GM18505 (cell line): ENCODE data around the gene RNF26.

Experiments used
- ATAC-seq: cut with Tn5 transposase; IDR thresholded peaks from one replicate; pipeline ENCODE4 v1.9.1; 2021; ENCODE audit not compliant: unreplicated experiment
- POLR2A ChIP-seq: IDR thresholded peaks from 4 replicates; pipeline ENCODE4 v1.6.1; 2011; ENCODE audit warnings: borderline replicate concordance; ENCODE audit not compliant: insufficient read depth, insufficient read length; ENCODE audit errors: extremely low read depth

RNF26 gene

DNA sequence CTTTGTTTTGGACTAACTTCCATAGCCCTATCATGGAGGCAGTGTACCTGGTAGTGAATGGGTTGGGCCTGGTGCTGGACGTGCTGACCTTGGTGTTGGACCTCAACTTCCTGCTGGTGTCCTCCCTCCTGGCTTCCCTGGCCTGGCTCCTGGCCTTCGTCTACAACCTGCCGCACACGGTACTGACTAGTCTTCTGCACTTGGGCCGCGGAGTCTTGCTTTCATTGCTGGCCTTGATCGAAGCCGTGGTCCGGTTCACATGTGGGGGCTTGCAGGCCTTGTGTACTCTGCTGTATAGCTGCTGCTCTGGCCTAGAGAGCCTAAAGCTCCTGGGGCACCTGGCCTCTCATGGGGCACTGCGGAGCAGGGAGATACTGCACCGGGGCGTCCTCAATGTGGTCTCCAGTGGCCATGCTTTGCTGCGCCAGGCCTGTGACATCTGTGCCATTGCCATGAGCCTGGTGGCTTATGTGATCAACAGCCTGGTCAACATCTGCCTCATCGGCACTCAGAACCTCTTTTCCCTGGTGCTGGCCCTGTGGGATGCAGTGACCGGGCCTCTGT is 846 bp downstream of the RNF26 start:
- TF ChIP-seq POLR2A: no peak
- ATAC-seq: no peak

DNA sequence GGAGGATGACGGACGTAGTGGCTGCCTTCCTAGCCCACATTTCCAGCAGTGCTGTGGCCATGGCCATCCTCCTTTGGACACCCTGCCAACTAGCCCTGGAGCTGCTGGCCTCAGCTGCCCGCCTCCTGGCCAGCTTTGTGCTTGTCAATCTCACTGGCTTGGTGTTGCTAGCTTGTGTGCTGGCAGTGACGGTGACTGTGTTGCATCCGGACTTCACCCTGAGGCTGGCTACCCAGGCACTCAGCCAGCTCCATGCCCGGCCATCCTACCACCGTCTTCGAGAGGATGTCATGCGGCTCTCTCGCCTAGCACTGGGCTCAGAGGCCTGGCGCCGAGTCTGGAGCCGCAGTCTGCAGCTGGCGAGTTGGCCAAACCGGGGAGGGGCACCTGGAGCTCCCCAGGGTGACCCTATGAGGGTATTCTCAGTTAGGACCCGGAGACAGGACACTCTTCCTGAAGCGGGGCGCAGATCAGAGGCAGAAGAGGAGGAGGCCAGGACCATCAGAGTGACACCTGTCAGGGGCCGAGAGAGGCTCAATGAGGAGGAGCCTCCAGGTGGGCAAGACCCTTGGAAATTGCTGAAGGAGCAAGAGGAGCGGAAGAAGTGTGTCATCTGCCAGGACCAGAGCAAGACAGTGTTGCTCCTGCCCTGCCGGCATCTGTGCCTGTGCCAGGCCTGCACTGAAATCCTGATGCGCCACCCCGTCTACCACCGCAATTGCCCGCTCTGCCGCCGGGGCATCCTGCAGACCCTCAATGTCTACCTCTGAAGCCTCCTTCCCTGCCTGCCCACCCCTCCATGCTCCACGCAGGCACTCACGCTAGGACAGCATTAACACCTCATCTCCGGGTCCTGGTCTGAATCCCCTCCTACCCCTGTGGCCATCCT is 1.6 kb downstream of the RNF26 start:
- TF ChIP-seq POLR2A: no peak
- ATAC-seq: no peak

DNA sequence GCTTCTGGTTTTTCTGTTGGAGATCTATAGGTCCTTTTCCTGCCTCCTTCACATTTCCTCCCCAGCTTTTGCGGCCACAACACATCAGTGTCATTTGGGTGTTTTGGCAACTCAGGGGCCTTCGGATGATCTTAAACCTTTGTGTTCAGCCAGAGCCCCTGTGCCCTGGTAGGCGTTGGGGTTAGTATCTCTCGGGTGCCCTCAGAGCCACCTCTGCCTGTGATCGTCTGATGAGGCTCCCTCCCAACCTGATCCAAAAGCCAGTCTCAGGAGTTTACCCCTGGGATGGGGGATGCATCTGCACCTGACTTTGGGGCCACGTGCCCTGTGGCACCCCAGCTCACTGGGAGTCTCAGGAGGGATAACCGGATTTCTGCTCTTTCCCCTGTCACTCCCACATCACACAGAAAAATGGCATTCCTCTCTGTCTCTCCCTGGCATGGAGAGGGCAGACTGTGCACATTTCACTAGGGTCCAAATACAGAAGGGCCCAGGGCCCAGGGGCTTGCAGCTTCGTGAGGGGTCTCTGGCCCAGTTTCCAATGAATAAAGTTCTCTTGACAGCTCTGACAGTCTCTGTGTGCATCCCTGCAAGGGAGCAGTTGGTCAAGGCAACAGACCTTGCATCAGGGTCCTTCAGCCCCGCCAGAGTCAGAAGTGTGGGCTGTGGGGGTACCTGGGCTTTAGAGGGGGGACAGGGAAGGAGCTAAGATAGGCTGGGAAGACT is 2.6 kb downstream of the RNF26 start:
- TF ChIP-seq POLR2A: no peak
- no peak for ATAC-seq

DNA sequence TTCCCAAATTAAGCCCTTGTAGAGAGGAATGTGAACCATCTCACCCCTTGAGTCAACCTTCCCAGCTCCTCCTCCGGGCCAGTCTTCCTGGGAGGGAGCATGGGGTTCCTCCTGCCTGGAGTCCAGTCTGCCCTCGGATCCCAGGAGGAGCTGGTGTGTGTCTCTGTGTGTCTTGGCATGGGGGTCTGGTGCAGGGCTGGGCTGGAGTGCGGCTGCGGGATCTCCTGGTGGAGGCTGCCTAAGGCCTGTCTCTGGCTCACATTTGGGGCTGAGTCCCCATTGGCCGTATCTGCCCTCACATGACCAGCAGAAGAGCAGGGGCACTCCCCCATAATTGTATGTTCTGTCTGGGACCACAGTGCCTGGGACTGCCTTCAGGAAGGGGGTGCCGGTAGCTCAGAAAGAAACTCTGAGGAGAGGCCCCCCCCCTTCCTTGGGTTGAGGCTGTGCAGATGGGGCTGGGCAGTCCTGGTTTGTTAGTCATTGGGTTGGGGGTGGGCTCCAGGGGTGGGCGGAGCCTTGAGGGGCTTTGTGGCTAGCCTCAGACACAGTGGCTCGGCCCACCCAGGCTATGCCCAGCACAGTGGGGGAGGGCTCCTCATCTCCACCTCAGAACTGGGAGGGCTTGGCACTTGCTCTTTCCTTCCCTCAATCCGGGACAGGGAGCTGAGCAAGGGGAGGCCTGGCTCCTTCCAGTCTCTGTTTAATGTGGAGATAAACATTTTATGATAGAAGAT is 3.4 kb downstream of the RNF26 start:
- no peak for TF ChIP-seq POLR2A
- no peak for ATAC-seq

DNA sequence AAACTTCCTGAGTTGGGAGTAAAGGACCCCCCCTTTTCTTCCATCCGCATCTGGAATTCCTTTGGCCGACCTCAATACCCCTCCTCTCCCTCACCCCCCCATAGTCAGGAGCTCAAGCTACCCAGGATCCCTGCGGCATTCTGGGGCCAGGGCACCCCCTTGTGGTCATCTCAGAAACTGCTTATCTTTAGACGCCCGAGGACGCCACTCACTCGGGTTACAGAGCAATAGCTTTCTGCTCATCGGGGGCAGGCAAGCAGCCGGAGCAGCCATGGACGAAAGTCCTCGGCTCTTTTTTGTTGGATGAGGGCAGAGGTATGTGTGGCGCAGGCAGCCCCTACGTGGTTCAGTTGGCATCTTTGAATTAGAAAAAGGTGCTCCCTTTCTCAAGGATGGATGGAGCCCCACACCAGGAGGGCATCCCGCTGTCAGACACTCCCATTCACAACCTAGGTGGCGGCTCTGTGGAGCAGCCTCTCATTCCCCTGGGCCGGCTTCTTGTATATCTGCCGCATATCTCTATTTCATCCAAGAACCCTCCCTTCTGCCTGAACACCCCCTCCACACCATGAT is 4.1 kb downstream of the RNF26 start:
- no peak for TF ChIP-seq POLR2A
- no peak for ATAC-seq

DNA sequence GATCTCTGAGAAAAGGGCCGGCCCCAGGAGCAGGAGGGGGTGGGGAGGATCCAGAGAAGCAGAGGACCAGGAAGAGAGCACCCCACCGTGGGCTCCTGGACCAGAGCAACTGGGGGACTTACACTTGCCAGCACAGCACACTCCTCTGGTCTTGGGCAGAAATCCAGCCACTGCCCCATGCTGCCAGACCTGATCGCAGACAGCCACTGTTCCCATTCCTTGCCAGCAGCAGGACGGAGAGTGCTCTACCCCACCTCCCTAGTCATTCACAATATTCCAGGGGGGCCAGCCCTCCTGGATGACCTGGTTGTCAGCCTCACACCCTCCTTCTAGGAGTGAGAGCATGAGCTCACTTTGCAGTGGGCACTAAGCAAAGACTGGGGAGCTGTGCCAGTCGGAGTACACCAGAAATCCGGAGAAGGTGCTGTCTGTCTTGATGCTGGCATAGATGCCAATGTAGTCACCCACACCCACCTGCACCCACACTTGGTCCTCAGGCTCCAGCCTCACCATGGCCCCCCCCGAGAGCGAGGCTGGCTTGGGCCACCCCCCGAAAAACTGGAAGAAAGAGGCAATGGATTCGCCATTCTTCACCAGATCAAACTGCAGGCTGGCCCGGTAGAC is 4.8 kb downstream of the RNF26 start:
- TF ChIP-seq POLR2A: no peak
- no peak for ATAC-seq

DNA sequence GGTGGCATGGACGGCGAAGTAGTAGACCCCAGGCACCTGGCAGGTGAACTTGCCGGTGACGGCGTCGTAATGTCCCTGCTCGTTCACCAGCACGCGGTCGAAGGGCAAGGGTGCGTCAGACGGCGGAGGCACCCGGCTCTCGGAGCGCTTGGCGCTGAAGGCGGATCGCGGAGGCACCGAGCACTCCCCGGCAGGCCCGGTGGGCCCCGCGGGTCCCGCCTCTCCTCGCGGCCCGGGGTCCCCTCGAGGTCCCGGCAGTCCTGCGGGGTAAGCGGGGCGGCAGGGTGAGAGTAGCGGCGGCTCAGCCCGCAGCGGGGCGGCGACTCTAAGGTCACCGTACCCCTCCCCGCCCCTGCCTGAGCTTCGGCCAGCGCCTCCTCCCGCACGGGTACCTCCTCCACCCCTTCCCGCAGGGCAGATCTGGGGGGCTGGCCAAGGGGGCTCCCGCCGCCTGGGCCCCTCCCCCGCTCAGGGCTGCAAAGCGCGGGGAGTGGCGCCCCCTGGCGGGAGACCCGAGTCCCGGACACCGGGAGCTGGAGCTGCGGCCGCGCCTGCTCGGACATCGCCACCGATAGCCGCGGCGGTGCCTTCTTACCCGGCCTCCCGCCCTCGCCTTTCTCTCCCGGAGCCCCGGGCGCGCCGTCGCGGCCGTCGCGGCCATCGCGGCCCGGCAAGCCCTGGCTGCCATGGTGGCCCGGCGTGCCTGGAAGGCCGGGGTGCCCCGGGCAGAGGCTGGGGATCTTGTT is 5.4 kb downstream of the RNF26 start:
- ATAC-seq: no peak

DNA sequence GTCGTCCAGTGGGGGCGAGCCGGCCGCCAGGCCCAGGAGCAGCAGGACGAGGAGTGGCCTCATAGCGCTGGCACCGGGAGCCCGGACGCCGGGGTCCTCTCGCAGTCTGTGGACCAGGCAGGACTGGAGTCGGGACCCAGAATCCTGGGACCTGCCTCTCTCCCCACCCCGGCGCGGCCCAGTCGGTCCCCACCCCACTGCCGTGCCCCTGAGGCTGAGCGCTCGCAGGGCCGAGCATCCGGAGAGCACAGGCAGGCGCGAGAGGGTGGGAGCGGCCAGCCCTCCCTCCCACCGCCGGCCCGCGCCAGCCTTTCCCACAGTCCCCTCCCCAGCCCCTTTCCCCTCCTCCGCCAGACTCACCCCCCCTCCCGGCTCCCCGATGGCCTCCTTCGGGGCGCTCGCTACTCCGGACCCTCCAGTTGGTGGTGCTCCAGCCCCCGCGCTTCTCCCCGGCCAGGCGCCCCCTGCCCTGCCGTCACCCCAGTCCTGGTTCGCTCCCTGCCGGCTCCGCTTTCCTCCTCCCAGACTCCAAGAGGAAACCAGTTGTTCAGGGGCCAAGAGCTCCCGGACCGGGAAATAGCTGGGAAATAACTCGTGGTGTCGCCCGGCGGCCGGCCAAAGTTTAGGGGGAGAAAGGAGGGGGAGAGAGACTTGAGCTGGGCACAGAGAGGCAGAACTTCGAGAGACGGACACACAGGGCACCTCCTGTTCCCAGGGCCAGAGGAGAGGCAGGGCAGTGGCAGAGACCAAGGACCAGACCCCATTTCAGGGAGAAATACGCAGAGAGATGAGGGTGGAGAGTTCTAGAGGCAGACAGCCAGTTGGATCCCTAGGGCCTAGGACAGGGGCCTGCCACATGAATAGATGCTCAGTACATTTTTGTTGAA is 6.3 kb downstream of the RNF26 start, which contains the start of gene C1QTNF5:
Gene C1QTNF5, minus strand, starts transcription at position 549 of the 887 bp plus-strand sequence. Its CDS starts 486 bp downstream, at position 63.
- TF ChIP-seq POLR2A: no peak
- ATAC-seq: no peak

More for the DNA sequence above, 5.4 kb downstream of the RNF26 start:
- TF ChIP-seq POLR2A: no peak

DNA sequence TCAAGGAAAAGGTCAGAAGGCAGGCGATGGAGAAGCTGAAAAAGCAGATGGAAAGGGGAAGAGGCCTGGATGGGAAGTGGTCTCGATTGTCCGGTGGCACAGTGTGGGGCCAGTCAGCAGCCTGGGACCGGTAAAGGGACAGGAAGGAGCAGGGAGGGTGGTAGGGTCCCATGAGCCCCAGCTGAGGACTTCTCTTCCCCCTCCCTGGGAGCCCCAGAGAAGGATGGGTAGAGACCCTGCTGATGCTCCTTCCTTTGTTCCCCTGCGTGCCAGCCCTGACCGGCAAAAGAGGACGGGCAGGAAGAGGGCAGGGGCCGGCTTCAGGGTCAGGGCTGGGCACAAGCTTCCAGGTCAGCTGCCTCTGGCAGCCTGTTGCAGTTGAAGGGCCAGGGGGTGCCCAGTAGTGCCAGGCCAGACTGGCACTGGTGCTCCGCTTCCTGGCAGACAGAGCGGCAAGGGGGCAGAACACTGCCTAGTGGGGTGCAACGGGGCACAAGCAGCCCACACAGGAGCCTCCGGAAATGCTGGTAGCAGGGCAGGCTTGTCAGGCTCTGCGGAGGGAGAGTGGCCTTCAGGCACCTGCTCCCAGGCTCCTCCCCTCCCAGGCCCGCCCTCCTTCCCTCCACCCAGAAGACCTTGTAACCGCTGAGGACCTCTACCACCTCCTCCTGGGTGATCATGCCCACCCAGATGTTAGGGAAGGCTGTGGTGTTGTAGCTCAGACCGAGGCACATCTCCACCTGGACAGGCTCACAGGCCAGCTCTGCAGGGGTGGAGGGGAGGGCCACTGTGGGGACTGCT is 7.1 kb downstream of the RNF26 start:
- ATAC-seq: no peak
- no peak for TF ChIP-seq POLR2A

DNA sequence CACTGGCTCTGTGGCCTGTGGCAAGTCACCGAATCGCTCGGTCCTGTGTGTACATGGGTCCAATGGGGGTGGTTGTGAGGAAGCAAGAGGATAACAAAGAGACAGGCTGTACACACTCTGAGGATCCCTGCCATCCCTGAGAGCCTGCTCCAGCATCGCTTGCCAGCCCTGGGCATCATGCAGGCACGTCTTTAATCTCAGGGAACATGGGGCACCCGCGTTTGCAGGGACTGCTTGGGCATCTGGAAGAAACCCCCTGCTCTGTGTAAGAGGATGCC is 7.6 kb downstream of the RNF26 start:
- no peak for ATAC-seq
- TF ChIP-seq POLR2A: no peak
